HFFc6 (cell line): ENCODE measurements around the gene GPC6. TPM values are rescaled to one million over a fixed set of nuclear protein-coding genes. Genes with fewer than 3 reads are reported as not detected.

ENCODE experiments used
- DNase-seq: peaks from one replicate; pipeline ENCODE4 v3.0.0-alpha.2; 2018
- H3K27ac Mint-ChIP-seq: 2 replicates; pipeline ENCODE4 v1.8.0; 2020; ENCODE audit warnings: mild to moderate bottlenecking, mixed read lengths
- H3K27me3 Mint-ChIP-seq: 2 replicates; pipeline ENCODE4 v1.8.0; 2021; ENCODE audit warnings: mild to moderate bottlenecking, moderate library complexity, mixed read lengths; ENCODE audit not compliant: insufficient read depth
- H3K36me3 Mint-ChIP-seq: 2 replicates; pipeline ENCODE4 v1.8.0; 2021; ENCODE audit warnings: low read depth, mixed read lengths
- H3K4me1 Mint-ChIP-seq: 2 replicates; pipeline ENCODE4 v1.8.0; 2020; ENCODE audit warnings: low read depth, mixed read lengths
- H3K4me3 Mint-ChIP-seq: 2 replicates; pipeline ENCODE4 v1.8.0; 2020; ENCODE audit warnings: mild to moderate bottlenecking, moderate library complexity, mixed read lengths
- H3K9me3 Mint-ChIP-seq: 2 replicates; pipeline ENCODE4 v1.8.0; 2020; ENCODE audit warnings: mild to moderate bottlenecking, mixed read lengths
- total RNA-seq, 6 experiments: library from RNA; stranded (reverse); fragmentation: NEBNext Ultra II Directional; extraction: Animal tissue kit (Norgen Biotek cat#: 25700); gene quantifications; 2 replicates in 1 of 6; 3 replicates in 5 of 6; pipeline ENCODE4 v1.2.3, GENCODE V29; 2021
- TF ChIP-seq, protein P1 (sequence below): fragments of 200-600 bp; sonication (generic); IDR thresholded peaks from 2 replicates; pipeline ENCODE4 v1.5.0; 2021; ENCODE audit warnings: antibody characterized with exemption, mild to moderate bottlenecking

GPC6 gene
- total RNA-seq, 6 experiments from 2014 or later = 3.0 to 5.3 (median 4.4) TPM

DNA sequence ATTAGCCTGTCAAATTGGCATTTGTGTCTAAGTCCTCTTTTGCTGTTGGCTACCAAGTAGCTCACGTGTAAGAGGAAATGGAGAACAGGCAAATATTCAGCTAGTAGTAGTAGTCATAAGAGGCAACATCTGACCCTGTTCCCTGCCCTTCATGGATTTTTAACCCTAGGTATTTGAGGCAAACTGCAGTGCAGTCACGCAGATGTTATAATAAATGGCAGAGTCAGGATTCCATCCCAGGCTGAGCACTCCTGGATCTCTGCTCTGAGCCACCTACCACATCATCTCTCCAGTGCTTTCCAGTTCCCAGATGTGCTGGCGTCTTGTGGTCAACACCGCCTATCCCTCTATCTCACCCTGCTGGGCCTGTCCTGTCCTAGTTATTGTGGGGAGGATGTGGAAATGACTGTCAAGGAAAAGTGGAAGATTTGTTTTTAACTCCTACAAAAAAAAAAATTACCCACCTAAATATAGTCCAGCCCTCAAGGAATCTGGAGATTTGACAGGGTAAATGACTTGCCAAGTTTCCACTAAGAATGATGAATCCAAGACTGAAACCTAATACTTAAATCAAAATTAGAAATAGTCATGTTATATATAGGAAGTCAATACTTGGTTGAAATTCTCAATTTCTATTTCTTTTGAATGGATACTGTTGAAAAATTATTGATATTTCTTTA, 322.9 kb downstream of the GPC6 start:
- Mint-ChIP-seq H3K9me3 (no peaks in the 10 kb centered on the region), H3K27ac (no peak overlapping the region), H3K36me3 (no peaks in the 10 kb centered on the region), H3K4me1 (peaks cover 6% of the 10 kb centered on the region; the same call in 1 of the 2 replicates), H3K4me3 (no peak overlapping the region), H3K27me3 (peaks cover 1% of the 10 kb centered on the region; the same call in 1 of the 2 replicates)
- TF ChIP-seq, protein P1, sequence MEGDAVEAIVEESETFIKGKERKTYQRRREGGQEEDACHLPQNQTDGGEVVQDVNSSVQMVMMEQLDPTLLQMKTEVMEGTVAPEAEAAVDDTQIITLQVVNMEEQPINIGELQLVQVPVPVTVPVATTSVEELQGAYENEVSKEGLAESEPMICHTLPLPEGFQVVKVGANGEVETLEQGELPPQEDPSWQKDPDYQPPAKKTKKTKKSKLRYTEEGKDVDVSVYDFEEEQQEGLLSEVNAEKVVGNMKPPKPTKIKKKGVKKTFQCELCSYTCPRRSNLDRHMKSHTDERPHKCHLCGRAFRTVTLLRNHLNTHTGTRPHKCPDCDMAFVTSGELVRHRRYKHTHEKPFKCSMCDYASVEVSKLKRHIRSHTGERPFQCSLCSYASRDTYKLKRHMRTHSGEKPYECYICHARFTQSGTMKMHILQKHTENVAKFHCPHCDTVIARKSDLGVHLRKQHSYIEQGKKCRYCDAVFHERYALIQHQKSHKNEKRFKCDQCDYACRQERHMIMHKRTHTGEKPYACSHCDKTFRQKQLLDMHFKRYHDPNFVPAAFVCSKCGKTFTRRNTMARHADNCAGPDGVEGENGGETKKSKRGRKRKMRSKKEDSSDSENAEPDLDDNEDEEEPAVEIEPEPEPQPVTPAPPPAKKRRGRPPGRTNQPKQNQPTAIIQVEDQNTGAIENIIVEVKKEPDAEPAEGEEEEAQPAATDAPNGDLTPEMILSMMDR = no peak
- no peak for DNase-seq

DNA sequence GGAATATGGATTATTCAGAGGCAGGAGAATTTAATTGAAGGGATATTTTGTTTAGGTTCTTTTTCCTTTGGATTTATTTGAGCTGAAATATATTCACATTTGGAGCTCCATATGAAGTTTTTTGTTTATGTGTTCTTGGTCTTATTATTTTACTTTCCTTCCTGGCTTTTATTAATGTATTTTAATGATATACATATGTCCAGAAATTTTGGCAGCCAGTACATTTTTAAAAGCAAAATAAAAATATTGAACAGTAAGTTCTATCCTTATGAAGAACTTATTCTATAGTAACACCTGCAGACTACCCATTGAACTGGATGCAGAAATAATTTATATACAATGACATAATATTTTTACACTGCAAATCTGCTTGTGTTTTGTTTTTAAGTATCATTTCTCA, 323.6 kb downstream of the GPC6 start:
- TF ChIP-seq, protein P1 = no peak
- H3K4me1 Mint-ChIP-seq = peaks cover 6% of the 10 kb centered on the region; the same call in 1 of the 2 replicates
- no peaks in the 10 kb centered on the region for H3K9me3 Mint-ChIP-seq
- no peaks in the 10 kb centered on the region for H3K36me3 Mint-ChIP-seq
- H3K27ac Mint-ChIP-seq = no peak overlapping the region
- no peak overlapping the region for H3K4me3 Mint-ChIP-seq
- no peak for DNase-seq
- peaks cover 1% of the 10 kb centered on the region; the same call in 1 of the 2 replicates for H3K27me3 Mint-ChIP-seq

DNA sequence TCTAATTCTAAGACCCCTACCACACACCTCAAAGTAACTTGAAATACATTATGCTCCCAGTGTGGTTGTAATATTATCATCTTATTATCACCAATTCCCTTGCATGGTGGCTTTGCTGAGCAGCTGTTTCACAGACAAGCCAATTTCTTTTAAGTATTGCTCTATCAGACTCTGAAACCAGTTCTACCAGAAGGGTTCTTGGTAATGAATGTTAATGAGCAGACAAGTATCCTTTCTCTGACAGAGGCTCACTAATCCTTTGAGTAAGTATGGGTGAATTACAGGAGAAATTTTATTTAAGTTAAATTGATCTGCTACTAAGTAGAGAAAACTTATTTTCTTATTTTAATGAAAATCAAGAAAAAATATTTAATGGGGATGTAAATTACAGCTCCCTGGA, 326.0 kb downstream of the GPC6 start:
- TF ChIP-seq, protein P1 = no peak
- no peak overlapping the region for H3K27ac Mint-ChIP-seq
- peaks cover 6% of the 10 kb centered on the region; the same call in 1 of the 2 replicates for H3K4me1 Mint-ChIP-seq
- H3K36me3 Mint-ChIP-seq = no peaks in the 10 kb centered on the region
- no peak overlapping the region for H3K4me3 Mint-ChIP-seq
- H3K9me3 Mint-ChIP-seq = no peaks in the 10 kb centered on the region
- peaks cover 3% of the 10 kb centered on the region for H3K27me3 Mint-ChIP-seq
- DNase-seq = no peak

DNA sequence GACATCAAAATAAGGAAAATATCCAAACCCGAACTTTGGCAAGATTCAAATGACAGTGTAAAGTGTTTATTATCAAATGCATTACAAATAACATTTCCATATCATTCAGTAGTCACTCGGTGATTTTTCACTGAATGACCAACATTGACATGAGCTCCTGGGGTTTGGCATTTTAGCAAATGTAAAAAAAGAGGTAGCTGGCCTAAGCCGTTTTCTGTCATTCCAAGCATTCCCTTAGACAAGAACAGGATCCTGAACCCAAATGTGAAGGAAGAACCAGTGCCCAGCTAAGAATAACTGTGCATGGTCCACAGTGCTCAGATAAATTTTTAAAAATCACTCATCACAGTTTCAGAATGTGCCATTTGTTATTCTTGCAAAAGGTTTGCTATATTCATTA, 327.9 kb downstream of the GPC6 start:
- Mint-ChIP-seq H3K27ac (no peak overlapping the region), H3K4me3 (no peak overlapping the region), H3K27me3 (peaks cover 3% of the 10 kb centered on the region), H3K9me3 (no peaks in the 10 kb centered on the region), H3K4me1 (no peaks in the 10 kb centered on the region), H3K36me3 (no peaks in the 10 kb centered on the region)
- DNase-seq = no peak
- TF ChIP-seq, protein P1 = no peak

DNA sequence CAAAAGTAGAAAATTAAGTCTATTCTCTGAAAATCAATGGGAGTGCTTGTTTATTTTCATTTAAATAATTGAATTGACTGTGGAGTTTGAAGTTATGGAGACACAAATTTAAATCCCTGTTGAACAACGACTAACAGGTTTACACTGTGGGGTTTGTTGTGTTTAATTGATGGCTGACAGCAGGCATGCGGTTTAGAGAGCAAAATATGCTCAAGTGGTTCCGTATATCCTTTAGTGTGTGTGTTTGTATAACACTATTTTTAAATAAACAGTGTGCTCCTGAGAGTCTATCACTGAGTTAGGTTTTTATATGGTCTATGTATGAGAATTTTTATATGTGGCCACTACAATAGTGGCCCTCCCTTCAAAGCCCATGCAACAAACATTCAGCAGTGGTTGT, 332.0 kb downstream of the GPC6 start:
- no peak overlapping the region for H3K4me3 Mint-ChIP-seq
- no peak for DNase-seq
- peaks cover 1% of the 10 kb centered on the region; the same call in 1 of the 2 replicates for H3K27me3 Mint-ChIP-seq
- H3K27ac Mint-ChIP-seq = no peak overlapping the region
- peaks cover 7% of the 10 kb centered on the region; the same call in 1 of the 2 replicates for H3K4me1 Mint-ChIP-seq
- TF ChIP-seq, protein P1 = no peak
- no peaks in the 10 kb centered on the region for H3K9me3 Mint-ChIP-seq
- no peaks in the 10 kb centered on the region for H3K36me3 Mint-ChIP-seq
